K562 (cell line): Measurements from ENCODE around the gene USP32. TPM values are rescaled to one million over a fixed set of nuclear protein-coding genes. Genes with fewer than 3 reads are reported as not detected.

Experiments
- ATAC-seq: fragments of 200-7000 bp; cut with Tn5 transposase; 3 replicates; pipeline ENCODE4 v1.9.1; 2020; ENCODE audit warnings: moderate library complexity
- BruUV-seq: library from RNA; stranded (reverse); fragments of 400-500 nt; replicated peaks from 2 replicates; lab custom pipeline; 2021; lab: Mats Ljungman, UMichigan
- CTCF ChIA-PET: fragments of 300-600 bp; formaldehyde crosslinking; extraction: SDS; loops from one replicate; lab custom pipeline; 2021; ENCODE audit warnings: low intra/inter-chr PET ratio; lab: Yijun Ruan, JAX
- POLR2A ChIA-PET: fragments of 300-600, 350-650 bp; sonication (Branson Sonifier 250); formaldehyde crosslinking; extraction: SDS; loops from one replicate; lab custom pipeline; 2021; ENCODE audit warnings: antibody characterized with exemption, inconsistent platforms; lab: Yijun Ruan, JAX
- DNase-seq, 4 experiments: peaks; one replicate each; pipeline versions ENCODE4 v3.0.0 to v3.0.0-alpha.2; 2011 to 2018; ENCODE audit warnings: low spot score in 3 of 4, mixed read lengths in 3 of 4; ENCODE audit errors: extremely low read depth in 1 of 4
- FAIRE-seq: peaks from 2 replicates; lab custom pipeline; 2011; peaks lifted over from hg19 to GRCh38; lab: Jason Lieb, UNC
- H2AFZ ChIP-seq: 2 replicates; pipeline ENCODE4 v1.6.0; 2011; ENCODE audit warnings: low read depth, low read length, control low read depth, inconsistent platforms
- H3K27ac ChIP-seq: fragments of 200-600 bp; 3 replicates; pipeline ENCODE4 v1.8.0; 2011; ENCODE audit warnings: low read depth, mild to moderate bottlenecking, control low read depth, inconsistent platforms, low read length, moderate library complexity, mixed read lengths; ENCODE audit errors: extremely low read depth
- H3K27me3 ChIP-seq, 2 experiments: fragments of 300-600 bp in 1 of 2; 2 replicates in 1 of 2; 3 replicates in 1 of 2; pipeline versions ENCODE4 v1.6.0 to v1.8.0; 2011; ENCODE audit warnings: inconsistent platforms in 2 of 2, low read length in 2 of 2, mild to moderate bottlenecking in 1 of 2, mixed read lengths in 1 of 2, moderate library complexity in 1 of 2; ENCODE audit not compliant: control insufficient read depth in 2 of 2, insufficient read depth in 2 of 2
- H3K36me3 ChIP-seq: fragments of 300-600 bp; 3 replicates; pipeline ENCODE4 v1.8.0; 2011; ENCODE audit warnings: mild to moderate bottlenecking, low read length, inconsistent platforms; ENCODE audit not compliant: control insufficient read depth, insufficient read depth
- H3K4me1 ChIP-seq, 2 experiments: fragments of 200-600 bp in 1 of 2; replicated peaks in 1 of 2; 2 replicates in 1 of 2; 3 replicates in 1 of 2; pipeline versions ENCODE4 v1.5.1 to v1.8.0; 2011; ENCODE audit warnings: inconsistent platforms in 2 of 2, low read length in 2 of 2, mild to moderate bottlenecking in 1 of 2, mixed read lengths in 1 of 2, moderate library complexity in 1 of 2; ENCODE audit not compliant: control insufficient read depth in 2 of 2, insufficient read depth in 2 of 2
- H3K4me2 ChIP-seq: 2 replicates; pipeline ENCODE4 v1.6.1; 2011; ENCODE audit warnings: low read length, control low read depth, inconsistent platforms, mixed read lengths; ENCODE audit not compliant: insufficient read depth
- H3K4me3 ChIP-seq: fragments of 200-600 bp; sonication (generic), shearing (Covaris generic); 2 replicates; pipeline ENCODE4 v1.5.1; 2016; ENCODE audit warnings: control low read depth, inconsistent platforms
- H3K79me2 ChIP-seq: fragments of 200-600 bp; 3 replicates; pipeline ENCODE4 v1.8.0; 2011; ENCODE audit warnings: low read length, inconsistent platforms; ENCODE audit not compliant: control insufficient read depth, insufficient read depth
- H3K9ac ChIP-seq, 2 experiments: 2 replicates each; pipeline versions ENCODE4 v1.6.0 to v1.6.1; 2011; ENCODE audit warnings: low read depth in 2 of 2, low read length in 2 of 2, control low read depth in 1 of 2, inconsistent platforms in 1 of 2, mild to moderate bottlenecking in 1 of 2, mixed read lengths in 1 of 2; ENCODE audit not compliant: insufficient read depth in 1 of 2
- H3K9me1 ChIP-seq: one replicate; pipeline ENCODE4 v1.6.0; 2011; ENCODE audit warnings: inconsistent platforms, mild to moderate bottlenecking, low read length, moderate library complexity; ENCODE audit not compliant: control insufficient read depth, insufficient read depth
- H3K9me3 ChIP-seq: replicated peaks from 2 replicates; pipeline ENCODE4 v1.5.1; 2011; ENCODE audit warnings: low read depth, low read length, inconsistent platforms; ENCODE audit not compliant: control insufficient read depth, insufficient read depth
- H4K20me1 ChIP-seq: replicated peaks from 2 replicates; pipeline ENCODE4 v1.6.1; 2011; ENCODE audit warnings: low read length, inconsistent platforms, mixed read lengths; ENCODE audit not compliant: control insufficient read depth, insufficient read depth
- ARID2 ChIP-seq: fragments of 450-650 bp; IDR thresholded peaks from 2 replicates; pipeline ENCODE4 v1.6.1; 2017; ENCODE audit warnings: antibody characterized with exemption, mild to moderate bottlenecking
- HNRNPH1 ChIP-seq: fragments of 200-400 bp; formaldehyde crosslinking; optimal IDR thresholded peaks from 2 replicates; pipeline ENCODE3; 2017; ENCODE audit warnings: low read depth, mild to moderate bottlenecking, low read length, moderate library complexity
- HNRNPK ChIP-seq: fragments of 200-400 bp; formaldehyde crosslinking; IDR thresholded peaks from one replicate; pipeline ENCODE4 v1.6.1; 2018; ENCODE audit warnings: mild to moderate bottlenecking, low read depth, low read length; ENCODE audit not compliant: poor library complexity, severe bottlenecking
- IFI16 ChIP-seq: fragments of 250-450 bp; sonication (Bioruptor Pico); IDR thresholded peaks from 2 replicates; pipeline ENCODE4 v2.1.2; 2022; ENCODE audit warnings: mild to moderate bottlenecking, inconsistent platforms
- LARP7 ChIP-seq: fragments of 450-650 bp; IDR thresholded peaks from 2 replicates; pipeline ENCODE4 v1.6.1; 2016
- MTA3 ChIP-seq: fragments of 450-650 bp; formaldehyde crosslinking; IDR thresholded peaks from 2 replicates; pipeline ENCODE4 v1.6.1; 2017; ENCODE audit warnings: mild to moderate bottlenecking, borderline replicate concordance
- NCOA1 ChIP-seq: fragments of 450-650 bp; IDR thresholded peaks from 2 replicates; pipeline ENCODE4 v1.6.1; 2016; ENCODE audit warnings: low read depth
- SAFB2 ChIP-seq: fragments of 200-400 bp; formaldehyde crosslinking; IDR thresholded peaks from 2 replicates; pipeline ENCODE4 v1.6.1; 2018; ENCODE audit warnings: borderline replicate concordance, low read length, low read depth, moderate library complexity; ENCODE audit not compliant: severe bottlenecking
- SMARCA4 ChIP-seq: fragments of 450-650 bp; IDR thresholded peaks from 2 replicates; pipeline ENCODE4 v1.6.1; 2016
- TFE3 ChIP-seq: fragments of 450-650 bp; formaldehyde crosslinking; IDR thresholded peaks from 2 replicates; pipeline ENCODE4 v1.4.0; 2020; ENCODE audit warnings: mild to moderate bottlenecking, mixed read lengths
- TGIF2 ChIP-seq: sonication (generic); formaldehyde crosslinking; IDR thresholded peaks from 2 replicates; pipeline ENCODE4 v1.8.1; 2022; ENCODE audit warnings: mild to moderate bottlenecking, missing genetic modification reagents, moderate library complexity
- THRA ChIP-seq: fragments of 450-650 bp; IDR thresholded peaks from 2 replicates; pipeline ENCODE4 v1.6.1; 2017; ENCODE audit warnings: mild to moderate bottlenecking, moderate library complexity
- ZFP91 ChIP-seq: sonication (generic); formaldehyde crosslinking; IDR thresholded peaks from 2 replicates; pipeline ENCODE4 v1.8.0; 2022; ENCODE audit warnings: mild to moderate bottlenecking, missing genetic modification reagents
- ZNF143 ChIP-seq: sonication (generic); formaldehyde crosslinking; IDR thresholded peaks from 2 replicates; pipeline ENCODE4 v1.9.0; 2022; ENCODE audit warnings: mild to moderate bottlenecking, missing genetic modification reagents
- ZNF239 ChIP-seq: fragments of 250-450 bp; sonication (Bioruptor Pico); IDR thresholded peaks from 2 replicates; pipeline ENCODE4 v1.4.0; 2020; ENCODE audit warnings: mild to moderate bottlenecking
- ZNF395 ChIP-seq: fragments of 200-800 bp; sonication (Bioruptor generic); IDR thresholded peaks from 2 replicates; pipeline ENCODE4 v1.6.1; 2017; ENCODE audit warnings: missing genetic modification characterization, missing compliant biosample characterization
- ZNF512 ChIP-seq: IDR thresholded peaks from 2 replicates; pipeline ENCODE4 v1.6.1; 2016; ENCODE audit warnings: missing genetic modification characterization, missing compliant biosample characterization
- WGBS: fragments of 100-300 bp; shearing (Covaris generic); methylation state at CpG from one replicate; pipeline ENCODE4 v1.1.6; 2016; ENCODE audit warnings: low coverage, mixed read lengths; ENCODE audit not compliant: insufficient coverage; ENCODE audit errors: missing lambda C conversion rate; 5-methylcytosine and 5-hydroxymethylcytosine counted together
- in situ Hi-C: fragments of 300-500 bp; cut with MboI; formaldehyde crosslinking; loops from 4 replicates; pipeline ENCODE4 v1.15.0; 2018; ENCODE audit warnings: inconsistent platforms, mixed read lengths
- intact Hi-C: fragments of 100-400 bp; cut with micrococcal nuclease; formaldehyde crosslinking; loops from 2 replicates; pipeline ENCODE4 v1.14.2; 2022
- polyA plus RNA-seq, 8 experiments: library from polyadenylated mRNA; depleted of rRNA in 4 of 8; stranded (reverse) in 5 of 8; unstranded in 3 of 8; fragments of >200 nt; fragmentation: Nextera tagmentation in 2 of 8; fragmentation: Illumina TruSeq in 1 of 8; extraction: Ambion mirVana in 2 of 8; extraction: Trizol in 1 of 8; gene quantifications; 2 replicates each; pipeline versions ENCODE4 v1.2.1 to v1.2.3, GENCODE V29; 2011 to 2014; ENCODE audit warnings: inconsistent platforms in 1 of 8, missing spikeins in 1 of 8
- total RNA-seq, 7 experiments: library from RNA; depleted of rRNA in 6 of 7; stranded (reverse); fragments of >200 nt in 6 of 7; fragmentation: Illumina TruSeq in 2 of 7; extraction: Trizol in 2 of 7; gene quantifications; 2 replicates each; pipeline versions ENCODE4 v1.2.1 to v1.2.3, GENCODE V29; 2011 to 2021; ENCODE audit warnings: low replicate concordance in 1 of 7

Gene USP32
- total and polyA plus RNA-seq, 9 of the 15 experiments (the other 6 are each of a cell fraction or from before 2014, with no cell fraction given) = 18.0 to 69.3 (median 47.1) TPM

- H4K20me1 ChIP-seq = no peaks in the 10 kb centered on the region
- no peak for ATAC-seq
- TF ChIP-seq HNRNPK = no peak
- no peak for TF ChIP-seq MTA3
- no peak for TF ChIP-seq THRA
- no peak for TF ChIP-seq LARP7
- no peak for TF ChIP-seq HNRNPH1
- TF ChIP-seq SMARCA4 = no peak
- no peak for TF ChIP-seq SAFB2
- TF ChIP-seq ZNF512 = no peak
- no peak for TF ChIP-seq ARID2
- TF ChIP-seq NCOA1 = no peak
- no peak for TF ChIP-seq ZFP91
- no peak for TF ChIP-seq IFI16 (CRISPR knock-in tag)
- no peak for TF ChIP-seq TGIF2 (CRISPR knock-in tag)
- no peak for TF ChIP-seq TFE3
- TF ChIP-seq ZNF395 = no peak
- no peak for TF ChIP-seq ZNF143 (CRISPR knock-in tag)
- TF ChIP-seq ZNF239 (CRISPR knock-in tag) = no peak
Measured at GRCh38 chr17:60403962-60404361, 12.0 kb upstream of the USP32 start.

More at GRCh38 chr17:60403962-60404361, 12.0 kb upstream of the USP32 start:
- ChIA-PET CTCF (no interaction called here), POLR2A (interaction anchor here (1.1 kb wide), 1 partner anchor 12 kb away, joined by 6 read pairs; the partner anchor contains the start of gene USP32)
- FAIRE-seq (no peak), DNase-seq (no peak)
- no peaks in the 10 kb centered on the region for H3K9me1 ChIP-seq
- no peak overlapping the region for H2AFZ ChIP-seq
- 98% methylated on average over 4 of the region's 6 CpGs for WGBS
- no peaks in the 10 kb centered on the region for H3K36me3 ChIP-seq
- H3K4me2 ChIP-seq = no peak overlapping the region
- H3K4me3 ChIP-seq = no peak overlapping the region
- H3K27ac ChIP-seq = no peak overlapping the region
- intact Hi-C loops (no loop called here), in situ Hi-C loops (no loop called here)
- H3K9ac ChIP-seq = no peak overlapping the region
- no peaks in the 10 kb centered on the region for H3K27me3 ChIP-seq
- H3K9me3 ChIP-seq = no peaks in the 10 kb centered on the region; the same call in 1 of the 2 replicates
- peaks cover 1 to 3% of the 10 kb centered on the region in 2 experiments; a peak in 2 of 5 replicates for H3K4me1 ChIP-seq
- no peaks in the 10 kb centered on the region for H3K79me2 ChIP-seq
- no TSS peak for BruUV-seq
